COLO829 (cell line): ENCODE data around the gene SS18L1.
"Not testable (repeated sequence)": the region's sequence is repeated elsewhere in the genome, so short reads cannot be mapped to it uniquely, and the experiment has no call there.

Experiments
- DNase-seq: peaks from one replicate; pipeline ENCODE4 v3.0.0; 2012; ENCODE audit warnings: low spot score

Gene SS18L1

DNA sequence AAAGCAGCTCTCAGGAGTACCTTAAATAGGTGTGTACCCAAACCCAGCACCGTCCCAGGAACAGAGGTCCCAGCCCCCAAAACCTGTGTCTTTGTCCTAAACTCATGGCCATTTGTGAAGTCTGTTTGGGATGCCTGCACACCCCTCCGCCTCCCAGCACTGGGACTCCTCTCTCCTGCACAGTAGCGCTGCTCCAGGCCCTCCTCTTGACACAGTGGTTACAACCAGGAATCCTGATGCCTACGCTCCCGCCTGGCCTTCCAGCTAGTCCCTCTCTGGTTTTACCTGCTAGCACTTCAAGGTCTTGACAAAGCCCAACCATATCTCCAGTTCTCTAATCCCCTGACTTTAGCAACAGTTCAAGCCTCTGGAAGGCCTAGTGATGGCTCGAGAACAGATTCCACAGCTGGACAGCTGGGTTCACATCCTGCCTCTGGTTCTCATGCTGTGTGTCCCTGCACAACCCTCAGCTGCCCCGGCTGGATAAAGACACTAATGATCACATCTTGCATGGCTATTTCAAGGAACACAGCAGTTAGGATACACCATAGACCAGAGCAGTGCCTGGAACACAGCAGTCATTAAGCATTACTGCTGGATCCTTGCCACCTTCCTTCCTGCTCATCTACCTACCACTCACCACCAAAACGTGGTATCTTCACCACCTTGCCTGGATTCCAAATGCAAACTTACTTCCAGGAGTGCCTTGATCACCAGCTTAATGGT, 5.9 kb upstream of the SS18L1 start:
- DNase-seq, result no peak

DNA sequence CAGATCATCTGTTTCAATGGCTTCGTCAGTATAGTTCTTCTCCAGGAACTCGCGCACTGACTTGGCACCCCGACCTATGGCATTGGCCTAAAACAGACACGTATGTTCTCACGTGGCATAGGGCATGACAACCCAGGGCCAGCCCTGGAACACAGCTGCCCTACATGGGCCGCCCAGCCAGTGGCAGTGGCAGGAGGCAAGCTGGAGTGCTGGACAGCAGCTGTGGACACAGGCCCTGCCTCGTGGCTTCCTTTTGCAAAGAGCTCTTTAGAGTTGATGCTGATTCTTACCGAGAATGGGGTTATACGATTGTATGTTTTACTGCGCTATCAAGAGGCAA, 5.4 kb upstream of the SS18L1 start:
- DNase-seq, result no peak

DNA sequence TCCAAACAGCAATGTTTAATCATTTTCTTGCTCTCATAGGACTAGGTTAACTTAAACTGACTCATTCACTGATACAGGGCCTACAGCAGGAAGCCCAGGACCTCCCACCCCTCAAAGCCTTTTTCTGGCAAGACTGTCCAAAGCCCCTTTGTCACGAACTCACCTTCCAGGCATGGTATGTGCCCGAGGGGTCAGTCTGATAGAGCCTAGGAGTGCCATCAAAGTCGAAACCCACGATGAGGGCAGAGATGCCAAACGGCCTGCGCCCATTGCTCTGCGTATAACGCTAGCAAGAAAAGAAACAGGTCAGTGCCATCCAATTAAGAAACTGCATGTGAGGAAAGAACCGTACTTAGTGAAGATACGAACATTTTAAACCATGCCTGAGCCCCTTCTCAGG, 4.7 kb upstream of the SS18L1 start:
- DNase-seq, result no peak

GRCh38 chr20:62139636-62140035, 3.9 kb upstream of the SS18L1 start:
- no peak for DNase-seq

- no peak for DNase-seq
Measured at GRCh38 chr20:62141043-62141396, 2.5 kb upstream of the SS18L1 start.

GRCh38 chr20:62141397-62142251, 1.9 kb upstream of the SS18L1 start:
- DNase-seq, result no peak

- no peak for DNase-seq
Measured at GRCh38 chr20:62142252-62143080, 1.1 kb upstream of the SS18L1 start.

DNA sequence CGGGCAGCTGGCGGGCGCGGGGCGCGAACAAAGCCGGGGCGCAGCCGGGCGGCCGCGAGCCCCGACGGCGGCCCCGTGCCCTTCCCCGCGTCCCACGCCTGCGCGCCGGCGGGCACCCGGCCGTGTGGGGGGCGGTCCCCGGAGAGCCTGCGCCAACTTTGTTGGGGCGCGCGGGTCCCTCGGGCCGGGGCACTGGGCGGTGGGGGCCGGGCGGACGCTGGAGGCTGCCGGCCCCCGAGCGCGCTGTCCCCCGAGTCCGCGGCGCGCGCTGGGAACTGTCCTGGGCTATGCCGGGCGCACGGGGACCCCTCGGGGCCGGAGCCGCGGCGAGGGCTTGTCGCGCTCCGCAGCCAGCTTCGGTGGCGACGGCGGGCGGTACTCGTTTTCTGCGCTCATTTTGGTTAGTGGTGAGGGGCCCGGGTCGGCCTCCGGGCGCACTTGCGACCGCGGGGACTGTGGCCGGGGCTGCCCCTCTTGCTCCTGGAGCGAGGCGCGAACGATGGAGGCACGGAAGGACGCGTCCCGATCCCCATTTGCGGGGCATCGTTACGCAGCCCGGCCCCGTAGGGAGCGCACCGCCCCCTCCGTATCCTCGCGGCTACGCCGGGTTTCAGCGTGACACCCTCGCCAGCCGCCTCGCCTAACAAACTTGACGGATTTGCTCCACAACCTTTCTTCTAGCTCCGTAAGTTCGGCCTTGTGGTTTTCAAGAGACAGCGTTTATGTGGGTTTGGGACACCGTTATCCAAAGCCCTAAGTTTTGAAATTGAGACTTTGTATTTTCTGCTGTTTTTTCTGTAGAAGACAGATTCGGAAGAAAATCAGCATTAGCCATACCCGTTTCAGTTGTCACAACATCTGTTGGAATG, 622 bp downstream of the SS18L1 start:
- no peak for DNase-seq

DNA sequence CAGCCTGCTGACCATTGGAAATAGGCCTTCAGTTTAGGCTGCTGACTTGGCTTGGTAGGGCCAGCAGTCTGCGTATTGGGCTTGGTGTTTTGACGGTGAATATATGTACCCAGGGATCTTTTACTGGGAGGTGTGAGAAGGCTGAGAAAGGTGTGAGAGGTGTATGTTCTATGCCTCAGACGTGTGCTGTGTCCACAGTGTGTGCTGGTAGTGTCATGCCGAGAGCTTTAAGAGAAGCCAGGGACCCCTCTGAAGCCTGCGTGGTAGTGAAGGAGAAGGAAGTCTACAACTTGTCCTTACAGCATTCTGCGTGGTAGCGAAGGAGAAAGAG, 2.1 kb downstream of the SS18L1 start:
- no peak for DNase-seq

DNA sequence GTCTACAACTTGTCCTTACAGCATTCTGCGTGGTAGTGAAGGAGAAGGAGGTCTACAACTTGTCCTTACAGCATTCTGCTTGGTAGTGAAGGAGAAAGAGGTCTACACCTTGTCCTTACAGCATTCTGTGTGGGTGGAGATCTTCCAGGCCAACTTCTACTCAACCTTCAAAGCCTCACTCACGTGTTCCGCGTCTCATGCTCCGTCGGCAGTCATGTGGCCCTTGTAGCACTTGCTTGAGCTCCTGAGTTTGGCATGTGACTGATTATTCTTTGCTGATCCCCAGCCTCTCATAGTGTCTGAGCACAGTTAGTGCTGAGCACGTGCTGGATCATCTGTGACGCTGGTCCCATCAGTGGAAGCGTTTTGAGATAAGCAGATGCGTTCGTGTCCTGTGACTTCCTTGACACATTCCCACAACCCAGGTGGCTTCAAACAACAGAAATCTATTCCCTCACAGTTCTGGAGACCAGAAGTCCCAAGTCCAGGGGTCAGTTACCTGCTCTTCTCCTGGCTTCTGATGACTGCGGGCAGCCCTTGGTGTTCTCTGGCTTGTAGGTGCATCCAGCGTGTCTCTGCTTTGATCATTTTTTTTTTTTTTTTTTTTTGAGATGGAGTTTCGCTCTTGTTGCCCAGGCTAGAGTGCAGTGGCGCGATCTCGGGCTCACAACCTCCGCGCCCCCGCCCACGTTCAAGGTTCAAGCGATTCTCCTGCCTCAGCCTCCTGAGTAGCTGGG, 2.6 kb downstream of the SS18L1 start:
- DNase-seq, result no peak

- no peak for DNase-seq
Measured at GRCh38 chr20:62147125-62147524, 3.6 kb downstream of the SS18L1 start.

DNA sequence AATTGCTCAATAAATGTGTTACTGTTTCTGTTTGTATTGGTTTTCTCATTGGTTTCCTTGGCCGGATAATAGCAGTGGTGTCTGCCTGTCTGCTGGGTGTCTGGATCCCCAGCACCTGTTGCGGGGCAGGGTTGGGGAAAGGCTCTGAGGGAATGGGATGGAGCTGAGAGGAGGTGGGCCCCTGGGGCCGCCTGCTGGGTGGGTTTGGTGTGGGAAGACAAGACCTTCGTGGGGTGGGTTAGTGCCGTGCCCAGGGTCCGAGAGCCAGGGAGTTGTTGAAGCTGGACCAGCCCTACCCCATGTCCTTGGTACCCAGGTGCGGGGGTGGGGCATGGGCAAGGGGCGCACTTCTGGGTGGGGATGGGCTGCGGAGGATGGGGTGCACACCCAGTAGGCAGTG, 4.0 kb downstream of the SS18L1 start:
- DNase-seq, result no peak

DNA sequence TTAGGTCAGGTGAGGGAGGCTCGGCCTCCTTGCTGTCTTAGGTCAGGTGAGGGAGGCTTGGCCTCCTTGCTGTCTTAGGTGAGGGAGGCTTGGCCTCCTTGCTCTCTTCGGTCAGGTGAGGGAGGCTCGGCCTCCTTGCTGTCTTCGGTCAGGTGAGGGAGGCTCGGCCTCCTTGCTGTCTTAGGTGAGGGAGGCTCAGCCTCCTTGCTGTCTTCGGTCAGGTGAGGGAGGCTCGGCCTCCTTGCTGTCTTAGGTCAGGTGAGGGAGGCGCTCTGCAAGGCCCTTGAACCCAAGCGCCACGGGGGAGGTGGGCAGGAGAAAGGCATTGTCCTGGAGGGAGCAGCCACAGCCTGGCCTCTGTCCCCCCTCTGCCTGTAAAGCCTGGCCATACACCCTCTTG, 4.8 kb downstream of the SS18L1 start:
- not testable (repeated sequence) for DNase-seq

DNA sequence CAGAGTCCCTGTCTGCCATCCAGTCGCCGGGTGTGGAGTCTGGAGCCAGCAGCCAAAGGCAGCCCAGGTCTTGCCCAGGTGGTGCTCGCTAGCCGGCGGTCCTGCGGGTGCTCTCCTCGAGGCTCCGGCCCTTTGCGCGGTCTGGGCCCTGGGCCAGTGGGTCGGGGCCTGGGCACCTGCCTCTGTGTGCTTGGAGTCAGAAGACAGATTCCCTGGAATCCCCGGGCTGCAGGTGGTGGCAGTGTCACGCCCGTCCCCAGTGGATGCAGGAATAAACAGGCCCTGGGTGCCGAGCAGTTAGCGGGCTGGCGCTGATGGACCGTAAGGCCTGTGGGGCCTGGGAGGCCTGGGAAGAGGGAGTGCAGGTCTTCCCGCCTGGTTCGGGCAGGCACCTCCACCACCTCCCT, 5.3 kb downstream of the SS18L1 start:
- DNase-seq, result no peak

GRCh38 chr20:62149532-62150309, 6.2 kb downstream of the SS18L1 start:
- DNase-seq, result no peak

GRCh38 chr20:62150310-62150575, 6.7 kb downstream of the SS18L1 start:
- DNase-seq, result no peak

- DNase-seq, result no peak
Measured at GRCh38 chr20:62151225-62151624, 7.7 kb downstream of the SS18L1 start.

GRCh38 chr20:62151835-62152364, 8.3 kb downstream of the SS18L1 start:
- DNase-seq, result no peak

DNA sequence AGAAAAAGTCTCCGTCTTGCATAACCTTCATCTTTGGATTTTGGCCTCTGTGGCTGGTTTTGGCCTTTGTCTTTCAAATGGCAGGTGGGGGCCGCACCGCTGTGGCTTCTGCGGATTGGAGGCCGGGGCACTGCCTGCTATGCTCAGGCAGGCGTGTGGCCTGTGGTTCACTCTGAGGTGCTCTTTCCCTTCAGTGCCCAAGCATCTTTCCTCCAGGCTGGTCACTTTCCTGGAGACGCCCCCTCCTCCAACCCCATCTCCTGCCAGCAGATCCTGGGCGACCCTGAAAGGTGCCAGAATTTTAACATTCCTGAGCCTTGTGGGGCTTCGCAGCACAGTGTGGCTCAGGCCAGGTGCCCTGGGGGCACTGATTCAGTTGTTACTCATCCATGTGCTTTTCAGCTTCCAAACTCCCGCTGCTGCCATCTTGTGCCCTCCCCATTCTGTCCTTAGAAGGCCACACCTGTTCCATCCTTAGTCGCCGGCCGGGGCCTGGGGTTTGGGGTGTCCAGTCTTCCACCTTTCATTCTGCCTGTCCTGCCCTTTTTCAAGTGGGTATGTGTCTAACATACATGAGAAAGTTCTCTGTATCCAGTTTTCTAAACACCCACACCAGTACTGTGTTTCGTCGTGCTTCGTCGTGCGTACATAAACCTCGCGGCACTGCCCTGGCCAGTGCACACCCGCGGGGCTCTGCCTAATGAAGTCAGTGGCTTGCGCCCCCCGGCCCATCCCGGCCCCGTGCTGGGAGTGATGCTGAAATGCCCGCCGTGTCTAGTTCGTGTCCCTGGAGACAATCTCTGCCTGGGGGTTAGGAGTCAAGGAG, 12.1 kb downstream of the SS18L1 start:
- DNase-seq, result no peak

DNA sequence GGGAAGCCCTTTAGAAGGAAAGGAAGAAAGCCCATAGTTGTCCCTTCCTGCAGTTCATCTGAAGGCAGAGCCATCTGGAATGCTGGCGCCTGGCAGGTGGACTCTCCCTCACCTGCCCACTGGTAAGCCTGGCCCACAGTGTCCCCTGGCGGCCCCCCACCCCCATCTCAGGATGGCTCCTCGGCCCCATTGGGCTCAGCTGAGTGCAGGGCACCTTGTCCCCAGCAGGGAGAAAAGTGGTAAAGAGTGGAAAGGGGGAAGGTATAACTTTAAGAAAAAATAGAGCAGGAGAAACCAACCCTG, 12.6 kb downstream of the SS18L1 start:
- DNase-seq, result no peak
